Neuronal stem cell (in vitro differentiated cells): ENCODE measurements around the gene ELMO1.

Source experiments
- DNase-seq: peaks from one replicate; pipeline ENCODE4 v3.0.0-alpha.2; 2013; ENCODE audit warnings: low spot score
- H2AFZ ChIP-seq: one replicate; pipeline ENCODE4 v1.6.1; 2013; ENCODE audit warnings: mild to moderate bottlenecking, low read length, inconsistent platforms
- H2AK5ac ChIP-seq: 2 replicates; pipeline ENCODE4 v1.6.1; 2013; ENCODE audit warnings: low read depth, mild to moderate bottlenecking, inconsistent platforms, low read length, moderate library complexity, mixed read lengths
- H2BK120ac ChIP-seq: 2 replicates; pipeline ENCODE4 v1.6.1; 2013; ENCODE audit warnings: low read depth, mild to moderate bottlenecking, inconsistent platforms, low read length, moderate library complexity, mixed read lengths
- H2BK12ac ChIP-seq: one replicate; pipeline ENCODE4 v1.6.1; 2013; ENCODE audit warnings: low read length, inconsistent platforms
- H2BK15ac ChIP-seq: 2 replicates; pipeline ENCODE4 v1.6.1; 2013; ENCODE audit warnings: mild to moderate bottlenecking, low read length, inconsistent platforms, mixed read lengths
- H2BK5ac ChIP-seq: one replicate; pipeline ENCODE4 v1.6.1; 2013; ENCODE audit warnings: inconsistent platforms, mild to moderate bottlenecking, low read length, moderate library complexity
- H3K14ac ChIP-seq: one replicate; pipeline ENCODE4 v1.6.1; 2013; ENCODE audit warnings: low read length, inconsistent platforms
- H3K18ac ChIP-seq: 2 replicates; pipeline ENCODE4 v1.6.1; 2013; ENCODE audit warnings: low read length, inconsistent platforms
- H3K23ac ChIP-seq: 2 replicates; pipeline ENCODE4 v1.6.1; 2013; ENCODE audit warnings: low read depth, mild to moderate bottlenecking, mixed read lengths, low read length, inconsistent platforms; ENCODE audit not compliant: poor library complexity
- H3K27ac ChIP-seq: replicated peaks from 3 replicates; pipeline ENCODE4 v1.5.1; 2013; ENCODE audit warnings: low read length, inconsistent platforms
- H3K27me3 ChIP-seq, 3 experiments: 2 replicates each; pipeline ENCODE4 v1.6.1; 2013; ENCODE audit warnings: low read length in 3 of 3, mild to moderate bottlenecking in 2 of 3, inconsistent platforms in 1 of 3, low read depth in 1 of 3, mixed read lengths in 1 of 3, moderate library complexity in 1 of 3; ENCODE audit not compliant: control insufficient read depth in 3 of 3, insufficient read depth in 3 of 3
- H3K36me3 ChIP-seq, 2 donors: replicated peaks in 1 of 2; 2 replicates each; pipeline ENCODE4 v1.6.1; 2013; ENCODE audit warnings: low read length in 2 of 2; ENCODE audit not compliant: control insufficient read depth in 2 of 2, insufficient read depth in 2 of 2
- H3K4ac ChIP-seq: 2 replicates; pipeline ENCODE4 v1.6.1; 2013; ENCODE audit warnings: inconsistent platforms, mild to moderate bottlenecking, low read length, moderate library complexity
- H3K4me1 ChIP-seq, 2 donors: 1 replicate in 1 of 2; 2 replicates in 1 of 2; pipeline ENCODE4 v1.6.1; 2013; ENCODE audit warnings: low read length in 2 of 2, low read depth in 1 of 2; ENCODE audit not compliant: control insufficient read depth in 2 of 2, insufficient read depth in 1 of 2
- H3K4me2 ChIP-seq: one replicate; pipeline ENCODE4 v1.6.1; 2013; ENCODE audit warnings: mild to moderate bottlenecking, low read length, inconsistent platforms; ENCODE audit not compliant: insufficient read depth, poor library complexity, severe bottlenecking
- H3K4me3 ChIP-seq, 2 donors: 2 replicates each; pipeline ENCODE4 v1.5.1; 2013; ENCODE audit warnings: low read length in 2 of 2, mild to moderate bottlenecking in 2 of 2, inconsistent platforms in 1 of 2, moderate library complexity in 1 of 2
- H3K79me1 ChIP-seq: one replicate; pipeline ENCODE4 v1.6.1; 2013; ENCODE audit warnings: low read depth, mild to moderate bottlenecking, inconsistent platforms, low read length, moderate library complexity
- H3K9ac ChIP-seq: one replicate; pipeline ENCODE4 v1.6.1; 2013; ENCODE audit warnings: mild to moderate bottlenecking, low read depth, low read length, inconsistent platforms; ENCODE audit not compliant: poor library complexity
- H3K9me3 ChIP-seq, 2 donors: replicated peaks in 1 of 2; 2 replicates each; pipeline versions ENCODE3 to v1.6.1; 2013; ENCODE audit warnings: low read length in 2 of 2, mild to moderate bottlenecking in 2 of 2, inconsistent platforms in 1 of 2, low read depth in 1 of 2, mixed read lengths in 1 of 2, moderate library complexity in 1 of 2; ENCODE audit not compliant: control insufficient read depth in 2 of 2, insufficient read depth in 1 of 2
- H4K8ac ChIP-seq: one replicate; pipeline ENCODE4 v1.6.1; 2013; ENCODE audit warnings: low read depth, mild to moderate bottlenecking, inconsistent platforms, low read length, moderate library complexity
- H4K91ac ChIP-seq: one replicate; pipeline ENCODE4 v1.6.1; 2013; ENCODE audit warnings: low read length, low read depth, mild to moderate bottlenecking, inconsistent platforms; ENCODE audit not compliant: poor library complexity
- WGBS, 2 donors: extraction: QIAGEN DNeasy Blood & Tissue Kit; methylation state at CpG; one replicate each; pipeline ENCODE4 v1.1.7; 2013; ENCODE audit warnings: missing lambda C conversion rate in 2 of 2, mixed read lengths in 1 of 2; ENCODE audit not compliant: insufficient read length in 2 of 2, insufficient replicate concordance in 1 of 2; ENCODE audit errors: extremely low coverage in 2 of 2; 5-methylcytosine and 5-hydroxymethylcytosine counted together

The ELMO1 gene

GRCh38 chr7:37267251-37267650 is 181.4 kb downstream of the ELMO1 start:
- Histone ChIP-seq H2BK15ac (no peak overlapping the region), H3K4me2 (no peak overlapping the region), H3K27ac (no peak overlapping the region), H2BK5ac (no peak overlapping the region), H2BK120ac (no peak overlapping the region), H2BK12ac (no peak overlapping the region), H3K14ac (no peak overlapping the region), H3K9me3 (no peaks in the 10 kb centered on the region), H3K9ac (no peak overlapping the region), H3K79me1 (no peaks in the 10 kb centered on the region), H3K4ac (no peak overlapping the region), H3K4me1 (no peaks in the 10 kb centered on the region), H3K18ac (no peak overlapping the region), H3K27me3 (no peaks in the 10 kb centered on the region), H3K4me3 (no peak overlapping the region), H2AFZ (no peak overlapping the region), H3K36me3 (peaks cover 0 to 4% of the 10 kb centered on the region in 2 donors), H3K23ac (no peak overlapping the region), H2AK5ac (no peak overlapping the region), H4K91ac (no peak overlapping the region), H4K8ac (no peak overlapping the region)
- no peak for DNase-seq
- WGBS, 2 donors = no CpG with 5 or more reads among the region's 8 CpGs

DNA sequence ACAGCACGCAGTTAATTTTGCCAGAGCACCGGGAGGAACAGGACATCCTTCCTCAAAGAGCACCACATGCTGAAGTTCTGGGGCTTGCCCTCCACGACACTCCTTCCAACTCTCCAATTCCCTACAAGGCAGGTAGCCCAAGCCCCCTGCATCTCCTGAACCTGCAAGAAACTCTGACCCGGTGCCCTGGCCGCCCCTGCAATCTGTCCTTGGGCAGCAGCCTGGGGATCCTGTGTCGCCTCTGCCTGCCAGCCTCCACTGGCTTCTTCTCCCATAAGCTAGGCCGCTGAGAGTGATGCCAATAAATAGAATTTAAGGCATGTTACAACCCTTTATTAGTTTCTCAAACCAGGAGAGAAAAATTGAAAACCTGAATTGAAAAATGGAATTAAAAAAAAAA is 182.8 kb downstream of the ELMO1 start:
- H4K8ac ChIP-seq = no peak overlapping the region
- no peaks in the 10 kb centered on the region for H3K36me3 ChIP-seq
- no peak overlapping the region for H2BK12ac ChIP-seq
- WGBS, 2 donors = no CpG with 5 or more reads among the region's 7 CpGs
- H3K23ac ChIP-seq = no peak overlapping the region
- H2BK15ac ChIP-seq = no peak overlapping the region
- no peak overlapping the region for H2AFZ ChIP-seq
- no peak overlapping the region for H3K14ac ChIP-seq
- no peak overlapping the region for H3K18ac ChIP-seq
- no peak overlapping the region for H3K4me2 ChIP-seq
- H3K79me1 ChIP-seq = no peaks in the 10 kb centered on the region
- no peaks in the 10 kb centered on the region for H3K4me1 ChIP-seq
- H3K27me3 ChIP-seq = no peaks in the 10 kb centered on the region
- DNase-seq = no peak
- H2BK120ac ChIP-seq = no peak overlapping the region
- no peaks in the 10 kb centered on the region for H3K9me3 ChIP-seq
- no peak overlapping the region for H3K4ac ChIP-seq
- H3K4me3 ChIP-seq = no peak overlapping the region
- H2AK5ac ChIP-seq = no peak overlapping the region
- H3K27ac ChIP-seq = no peak overlapping the region
- no peak overlapping the region for H2BK5ac ChIP-seq
- H3K9ac ChIP-seq = no peak overlapping the region
- H4K91ac ChIP-seq = no peak overlapping the region

DNA sequence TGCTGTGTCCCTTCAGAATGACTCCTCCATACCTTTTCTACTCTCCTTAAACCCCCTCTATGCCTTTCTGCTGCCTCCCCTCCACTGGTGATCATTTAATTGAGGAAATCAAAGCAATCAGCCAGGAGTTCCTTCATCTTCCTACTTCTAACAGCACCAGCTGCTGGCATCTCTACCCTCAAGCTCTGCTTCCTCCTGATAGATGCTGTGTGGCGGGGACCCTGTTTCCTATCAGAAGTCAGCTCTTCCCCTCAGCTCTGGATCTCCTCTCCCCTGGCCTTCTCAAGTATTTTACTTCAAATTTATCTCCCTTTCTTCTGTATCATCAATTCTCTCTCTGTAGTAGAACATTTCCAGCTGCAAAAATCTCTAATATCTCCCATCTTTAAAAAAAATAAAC is 183.7 kb downstream of the ELMO1 start:
- H3K27ac ChIP-seq = no peak overlapping the region
- H2BK12ac ChIP-seq = no peak overlapping the region
- H3K79me1 ChIP-seq = no peaks in the 10 kb centered on the region
- H4K8ac ChIP-seq = no peak overlapping the region
- no peak overlapping the region for H3K23ac ChIP-seq
- H3K4me3 ChIP-seq = no peak overlapping the region
- DNase-seq = no peak
- H2BK15ac ChIP-seq = no peak overlapping the region
- no peak overlapping the region for H3K18ac ChIP-seq
- no peak overlapping the region for H3K9ac ChIP-seq
- H3K36me3 ChIP-seq = no peaks in the 10 kb centered on the region
- no peaks in the 10 kb centered on the region for H3K27me3 ChIP-seq
- H2AK5ac ChIP-seq = no peak overlapping the region
- H3K4me2 ChIP-seq = no peak overlapping the region
- H3K4me1 ChIP-seq = no peaks in the 10 kb centered on the region
- no peak overlapping the region for H2BK120ac ChIP-seq
- no CpG with 5 or more reads among the region's 1 CpG for WGBS, 2 donors
- no peak overlapping the region for H2AFZ ChIP-seq
- H3K4ac ChIP-seq = no peak overlapping the region
- no peak overlapping the region for H4K91ac ChIP-seq
- H3K9me3 ChIP-seq = no peaks in the 10 kb centered on the region
- H3K14ac ChIP-seq = no peak overlapping the region
- no peak overlapping the region for H2BK5ac ChIP-seq

DNA sequence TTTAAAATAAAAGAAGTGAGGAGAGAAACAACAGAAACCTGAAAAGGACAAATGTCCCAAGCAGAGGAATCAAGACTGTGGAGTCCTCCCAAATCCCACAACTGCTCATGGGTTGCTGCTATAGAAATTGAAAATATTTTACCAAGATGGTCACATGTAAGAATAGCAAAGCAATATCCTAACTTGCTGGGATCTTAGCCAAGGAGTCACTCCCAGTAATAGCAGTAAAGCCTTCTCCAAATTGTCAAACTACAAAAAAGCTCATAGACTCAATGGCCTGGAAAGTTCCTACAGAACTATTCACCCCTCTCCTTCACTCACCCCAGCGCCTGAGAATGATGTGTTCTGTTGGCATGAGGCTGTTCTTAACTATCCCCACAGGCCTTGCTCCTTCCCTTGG is 186.5 kb downstream of the ELMO1 start:
- H3K79me1 ChIP-seq = no peaks in the 10 kb centered on the region
- no peak overlapping the region for H3K14ac ChIP-seq
- H3K23ac ChIP-seq = no peak overlapping the region
- DNase-seq = no peak
- H3K9me3 ChIP-seq = no peaks in the 10 kb centered on the region
- no peak overlapping the region for H3K9ac ChIP-seq
- H3K27ac ChIP-seq = no peak overlapping the region
- peaks cover 0 to 4% of the 10 kb centered on the region in 2 donors for H3K4me1 ChIP-seq
- H4K91ac ChIP-seq = no peak overlapping the region
- no CpG with 5 or more reads among the region's 1 CpG for WGBS, 2 donors
- H3K36me3 ChIP-seq = no peaks in the 10 kb centered on the region
- H2AFZ ChIP-seq = no peak overlapping the region
- no peak overlapping the region for H3K18ac ChIP-seq
- no peak overlapping the region for H2BK120ac ChIP-seq
- no peaks in the 10 kb centered on the region for H3K27me3 ChIP-seq
- no peak overlapping the region for H2AK5ac ChIP-seq
- no peak overlapping the region for H2BK15ac ChIP-seq
- no peak overlapping the region for H3K4ac ChIP-seq
- no peak overlapping the region for H2BK12ac ChIP-seq
- H3K4me2 ChIP-seq = no peak overlapping the region
- H3K4me3 ChIP-seq = no peak overlapping the region
- H2BK5ac ChIP-seq = no peak overlapping the region
- H4K8ac ChIP-seq = no peak overlapping the region
